BJ (cell line): ENCODE results near the gene PARK7. TPM values are rescaled to one million over a fixed set of nuclear protein-coding genes. Genes with fewer than 3 reads are reported as not detected.
"Not testable (repeated sequence)": the region's sequence is repeated elsewhere in the genome, so short reads cannot be mapped to it uniquely, and the experiment has no call there.

Source experiments
- CTCF ChIA-PET: fragments of 350-600 bp; formaldehyde crosslinking; extraction: SDS; loops from one replicate; lab custom pipeline; 2021; ENCODE audit warnings: antibody characterized with exemption, inconsistent platforms; lab: Yijun Ruan, JAX
- POLR2A ChIA-PET: fragments of 300-600 bp; sonication (Branson Sonifier 250); formaldehyde crosslinking; extraction: SDS; loops from one replicate; lab custom pipeline; 2021; ENCODE audit warnings: antibody characterized with exemption; lab: Charles Lee
- DNase-seq: peaks from one replicate; pipeline ENCODE4 v3.0.0-alpha.2; 2011; ENCODE audit warnings: low read depth
- H3K27me3 ChIP-seq: 2 replicates; pipeline ENCODE4 v1.6.0; 2011; ENCODE audit warnings: low read length; ENCODE audit not compliant: control insufficient read depth, insufficient read depth
- H3K36me3 ChIP-seq: 2 replicates; pipeline ENCODE4 v1.5.1; 2011; ENCODE audit warnings: low read length; ENCODE audit not compliant: control insufficient read depth, insufficient read depth
- H3K4me3 ChIP-seq: 2 replicates; pipeline ENCODE4 v1.5.1; 2011; ENCODE audit warnings: low read depth, mild to moderate bottlenecking, control low read depth, low read length
- CTCF ChIP-seq: IDR thresholded peaks from 2 replicates; pipeline ENCODE4 v1.5.1; 2011; ENCODE audit warnings: low read depth, mild to moderate bottlenecking, control low read depth, inconsistent platforms, low read length, moderate library complexity; ENCODE audit not compliant: insufficient read depth
- polyA plus RNA-seq: library from polyadenylated mRNA; depleted of rRNA; stranded (reverse); fragments of >200 nt; gene quantifications from 2 replicates; pipeline ENCODE4 v1.2.3, GENCODE V29; 2011

Gene PARK7
- polyA plus RNA-seq, 1 experiment, result 242 TPM

- H3K4me3 ChIP-seq, result no peak overlapping the region
- ChIA-PET POLR2A (interaction anchor here (0.7 kb wide), 1 partner anchor 103 kb away, joined by 3 read pairs; no protein-coding TSS in a partner anchor), CTCF (no interaction called here)
- DNase-seq, result peak; percentile 27
- no peak for TF ChIP-seq CTCF
- no peaks in the 10 kb centered on the region for H3K36me3 ChIP-seq
- no peaks in the 10 kb centered on the region for H3K27me3 ChIP-seq
Measured at GRCh38 chr1:7956218-7957032, 5.1 kb upstream of the PARK7 start.

- no peak for TF ChIP-seq CTCF
Measured at GRCh38 chr1:7960165-7960564, 1.3 kb upstream of the PARK7 start.

GRCh38 chr1:7960867-7961215 is 670 bp upstream of the PARK7 start:
- Histone ChIP-seq H3K36me3 (peaks cover 10% of the 10 kb centered on the region), H3K27me3 (no peaks in the 10 kb centered on the region), H3K4me3 (peak overlapping the region; percentile 85)
- TF ChIP-seq CTCF, result no peak
- CTCF ChIA-PET, result no interaction called here
- POLR2A ChIA-PET, result interaction anchor here (0.6 kb wide), 2 partner anchors 51 to 260 kb away, joined by 4 to 13 read pairs; no protein-coding TSS in a partner anchor
- no peak for DNase-seq

More at GRCh38 chr1:7960165-7960564, 1.3 kb upstream of the PARK7 start:
- no peaks in the 10 kb centered on the region for H3K27me3 ChIP-seq
- CTCF ChIA-PET, result no interaction called here
- DNase-seq, result no peak
- peaks cover 8% of the 10 kb centered on the region; the same call in 1 of the 2 replicates for H3K36me3 ChIP-seq
- POLR2A ChIA-PET, result no interaction called here
- no peak overlapping the region for H3K4me3 ChIP-seq

- TF ChIP-seq CTCF, result no peak
- CTCF ChIA-PET, result no interaction called here
- Histone ChIP-seq H3K36me3 (peaks cover 14% of the 10 kb centered on the region), H3K4me3 (peak overlapping the region; percentile 85), H3K27me3 (no peaks in the 10 kb centered on the region)
- no peak for DNase-seq
- POLR2A ChIA-PET, result no interaction called here
Measured at GRCh38 chr1:7962014-7962335, 464 bp downstream of the PARK7 start.

GRCh38 chr1:7962636-7963377 is 1.3 kb downstream of the PARK7 start:
- no peak for DNase-seq
- H3K27me3 ChIP-seq, result no peaks in the 10 kb centered on the region
- ChIA-PET CTCF (interaction anchor here (1.1 kb wide), 1 partner anchor 13 kb away, joined by 3 read pairs; no protein-coding TSS in a partner anchor), POLR2A (no interaction called here)
- no peak for TF ChIP-seq CTCF
- H3K36me3 ChIP-seq, result peaks cover 14% of the 10 kb centered on the region
- H3K4me3 ChIP-seq, result peak overlapping the region; percentile 85; the same call in 1 of the 2 replicates

- POLR2A ChIA-PET, H3K27me3 ChIP-seq, H3K4me3 ChIP-seq, DNase-seq: not testable (repeated sequence)
- CTCF ChIA-PET, result interaction anchor here (1.1 kb wide), 1 partner anchor 12 kb away, joined by 3 read pairs; no protein-coding TSS in a partner anchor
- peaks cover 14% of the 10 kb centered on the region for H3K36me3 ChIP-seq
Measured at GRCh38 chr1:7963378-7963730, 1.8 kb downstream of the PARK7 start.

GRCh38 chr1:7963841-7964240 is 2.3 kb downstream of the PARK7 start:
- peaks cover 17% of the 10 kb centered on the region for H3K36me3 ChIP-seq
- CTCF ChIA-PET, POLR2A ChIA-PET: not testable (repeated sequence)

More at GRCh38 chr1:7963841-7964240, 2.3 kb downstream of the PARK7 start:
- DNase-seq, H3K27me3 ChIP-seq, H3K4me3 ChIP-seq: not testable (repeated sequence)
